ENCODE data around the gene DOK5.
"Not testable (repeated sequence)": the region's sequence is repeated elsewhere in the genome, so short reads cannot be mapped to it uniquely, and the experiment has no call there.

The DOK5 gene

GRCh38 chr20:54475334-54476168, at the start of gene DOK5:
TSS of gene DOK5 (plus strand) at chr20:54475593. CDS start at chr20:54475947, 354 bp downstream.
- DNase-seq (ENCODE audit: low spot score) = peak; percentile 60

- DNase-seq (ENCODE audit: low spot score) = peak; percentile 46
Observed at GRCh38 chr20:54429364-54429763, 46.0 kb upstream of the DOK5 start.

DNA sequence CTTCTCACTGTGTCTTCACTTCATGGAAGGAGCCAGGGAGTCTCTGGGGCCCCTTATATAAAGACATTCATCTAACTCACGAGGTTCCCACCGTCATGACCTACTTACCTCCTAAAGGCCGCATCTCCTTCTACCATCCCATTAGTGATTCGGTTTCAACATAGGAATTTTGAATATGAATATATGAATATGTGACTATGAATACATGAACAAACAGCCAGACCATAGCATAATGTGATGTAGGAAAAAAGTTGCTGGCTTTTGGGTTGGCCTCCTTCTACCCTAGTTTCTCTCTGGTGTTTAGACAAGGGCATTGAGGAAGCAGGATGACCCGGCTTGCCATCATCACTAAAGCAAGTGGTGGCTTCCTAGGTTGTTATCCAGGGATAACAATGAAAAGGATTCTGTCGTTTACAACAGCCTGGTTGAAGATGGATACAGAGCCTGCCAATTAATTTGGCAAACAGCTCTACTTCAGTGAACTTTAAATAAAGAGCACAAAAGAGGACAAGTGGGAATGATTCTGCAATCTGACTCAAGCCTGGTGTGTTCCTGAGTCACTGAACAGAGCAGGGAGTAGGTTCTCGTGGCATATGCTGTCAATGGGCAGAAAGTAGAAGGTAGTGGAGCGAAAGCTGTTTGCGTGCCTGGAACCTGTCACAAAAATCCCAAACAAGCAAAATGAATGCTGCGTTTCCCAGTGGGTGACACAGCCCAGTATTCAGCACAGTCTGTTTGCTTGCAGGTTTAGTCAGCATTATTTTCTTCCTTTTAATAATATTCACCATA, 44.0 kb upstream of the DOK5 start:
- peak; percentile 32 for DNase-seq (ENCODE audit: low spot score)

DNA sequence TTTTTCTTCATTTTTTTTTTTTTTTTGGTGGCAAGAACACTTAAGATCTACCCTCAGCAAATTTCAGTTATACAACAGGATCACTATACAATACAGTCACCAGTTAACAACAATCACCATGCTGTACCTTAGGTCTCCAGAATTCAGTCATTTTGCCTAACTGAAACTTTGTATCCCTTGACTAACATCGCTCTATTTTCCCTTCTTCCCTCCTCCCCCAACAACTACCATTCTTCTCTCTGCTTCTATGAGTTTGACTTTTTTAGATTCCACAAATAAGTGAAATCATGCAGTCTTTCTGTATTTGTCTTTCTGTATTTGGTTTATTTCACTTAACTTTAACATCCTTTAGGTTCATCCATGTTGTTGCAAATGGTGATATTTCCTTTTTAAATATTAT, 42.4 kb upstream of the DOK5 start:
- DNase-seq (ENCODE audit: low spot score) = no peak

DNA sequence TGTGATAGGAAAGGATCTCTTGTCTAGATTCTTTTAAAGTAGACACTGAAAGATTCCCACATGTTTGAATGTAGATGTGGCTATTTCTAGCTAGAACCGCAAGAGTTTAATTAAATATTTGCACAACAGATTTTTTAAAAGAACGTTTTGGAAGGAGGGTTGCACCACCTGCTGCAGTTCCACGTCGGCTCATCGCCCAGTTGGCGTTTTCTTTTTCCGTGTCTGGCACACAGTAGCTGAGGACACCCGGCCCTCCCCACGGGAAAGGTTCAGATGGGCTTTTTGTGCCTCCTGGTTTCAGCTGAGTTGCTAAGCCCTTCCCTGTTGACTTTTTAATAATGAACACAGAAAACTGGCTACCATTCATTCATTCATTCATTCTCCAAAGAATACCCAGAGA, 41.8 kb upstream of the DOK5 start:
- no peak for DNase-seq (ENCODE audit: low spot score)

DNA sequence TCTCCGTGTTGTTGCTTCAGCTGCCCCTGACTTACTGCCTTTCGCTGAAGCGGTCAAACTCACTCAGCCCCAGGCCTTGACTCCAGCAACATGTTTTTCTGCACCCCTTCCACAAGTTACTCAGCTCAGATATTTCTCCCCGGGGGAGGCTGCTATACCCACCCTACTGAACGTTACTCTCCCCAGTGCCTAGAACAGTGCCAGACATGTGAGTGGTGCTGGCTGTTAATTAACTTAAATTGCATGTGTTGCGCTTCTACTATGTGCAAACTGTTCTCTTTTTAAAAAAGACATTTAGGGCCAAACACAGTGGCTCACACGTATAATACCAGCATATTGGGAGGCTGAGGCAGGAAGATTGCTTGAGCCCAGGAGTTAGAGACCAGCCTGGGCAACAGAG, 41.2 kb upstream of the DOK5 start:
- no peak for DNase-seq (ENCODE audit: low spot score)

- DNase-seq (ENCODE audit: low spot score) = no peak
Observed at GRCh38 chr20:54435015-54435414, 40.4 kb upstream of the DOK5 start.

DNA sequence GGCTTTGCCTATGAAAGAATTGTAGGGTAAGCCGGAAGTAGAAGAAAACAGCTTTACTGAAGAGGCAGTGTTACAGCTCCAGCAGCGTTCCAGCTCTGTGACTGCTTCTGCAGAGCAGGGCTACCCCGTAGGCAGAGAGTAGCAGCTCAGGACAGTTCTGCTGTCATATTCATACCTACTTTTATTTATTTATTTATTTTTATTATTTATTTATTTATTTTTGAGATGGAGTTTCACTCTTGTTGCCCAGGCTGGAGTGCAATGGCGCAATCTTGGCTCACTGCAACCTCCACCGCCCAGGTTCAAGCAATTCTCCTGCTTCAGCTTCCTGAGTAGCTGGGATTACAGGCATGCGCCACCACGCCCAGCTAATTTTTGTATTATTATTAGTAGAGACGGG, 39.0 kb upstream of the DOK5 start:
- DNase-seq (ENCODE audit: low spot score) = not testable (repeated sequence)

- no peak for DNase-seq (ENCODE audit: low spot score)
Observed at GRCh38 chr20:54438166-54438565, 37.2 kb upstream of the DOK5 start.

- no peak for DNase-seq (ENCODE audit: low spot score)
Observed at GRCh38 chr20:54450207-54450606, 25.2 kb upstream of the DOK5 start.

DNA sequence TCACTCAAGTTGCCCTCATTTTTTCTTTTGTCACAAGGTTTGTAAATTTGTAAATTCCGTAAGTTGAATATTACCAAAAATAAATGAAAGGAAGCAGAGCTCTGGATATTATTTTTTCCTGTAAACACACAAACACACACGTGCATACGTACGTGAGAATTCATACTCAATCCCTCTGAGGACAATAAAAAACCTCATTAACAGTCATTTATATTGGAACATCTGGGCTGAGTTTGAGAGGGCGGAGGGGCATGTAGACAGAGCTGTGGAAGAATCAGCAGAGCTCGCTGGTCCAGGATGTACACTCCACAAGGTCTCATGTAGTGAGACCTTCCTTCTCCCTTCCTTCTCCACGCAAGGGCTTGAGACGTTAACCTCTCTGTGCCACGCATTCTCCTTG, 24.2 kb upstream of the DOK5 start:
- DNase-seq (ENCODE audit: low spot score) = no peak

DNA sequence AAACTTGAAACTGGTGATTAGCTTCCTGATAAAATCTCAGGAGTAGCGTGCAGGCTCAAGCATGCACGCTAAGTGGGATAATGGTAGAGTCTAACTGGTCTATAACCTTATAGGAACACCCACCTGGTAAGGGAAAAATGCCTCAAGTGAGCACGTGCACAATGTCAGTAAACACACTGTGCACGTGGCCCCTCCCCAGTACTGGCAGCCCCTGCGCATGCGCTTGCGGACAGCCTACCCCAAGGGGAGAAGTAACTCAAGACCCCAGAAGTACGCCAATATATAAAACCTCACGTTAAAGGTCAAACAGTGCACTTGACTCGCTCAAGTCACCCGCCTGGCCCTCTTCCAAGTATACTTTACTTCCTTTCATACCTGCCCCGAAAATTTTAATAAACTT, 23.1 kb upstream of the DOK5 start:
- DNase-seq (ENCODE audit: low spot score) = no peak

DNA sequence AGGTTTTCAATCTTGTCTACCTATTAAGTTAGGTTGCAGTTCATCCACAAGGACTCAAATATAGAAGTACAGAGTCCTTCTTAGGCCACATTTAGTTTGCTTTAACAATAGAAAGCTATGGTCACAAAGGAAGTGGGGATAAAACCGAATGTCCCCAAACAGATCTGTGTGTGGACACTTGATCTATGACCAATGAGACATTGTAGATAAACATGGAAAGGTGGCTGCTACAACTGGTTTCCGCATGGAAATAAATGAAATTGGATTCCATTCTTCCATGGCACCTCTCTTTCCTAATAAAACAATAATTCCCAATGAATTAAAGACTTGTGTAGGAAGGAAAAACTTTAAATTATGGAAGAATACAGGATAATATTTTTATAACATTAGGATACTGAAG, 20.4 kb upstream of the DOK5 start:
- no peak for DNase-seq (ENCODE audit: low spot score)

DNA sequence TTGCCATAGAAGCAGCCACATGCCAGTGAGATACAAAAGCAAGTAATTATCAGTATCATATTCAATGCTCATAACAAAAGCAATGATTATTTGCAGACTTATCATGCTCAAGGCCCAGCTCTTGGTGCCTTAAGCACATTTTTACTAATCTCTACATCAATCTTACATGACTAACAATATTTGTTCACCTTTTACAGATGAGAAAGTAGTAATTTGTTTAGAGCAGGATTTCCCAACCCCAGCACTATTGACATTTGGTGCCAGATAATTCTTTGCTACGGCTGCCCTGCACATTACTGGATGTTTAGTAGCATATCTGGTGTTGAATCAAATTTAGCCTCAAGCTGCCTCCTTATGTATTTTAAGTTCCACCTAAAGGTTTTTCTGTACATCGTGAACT, 19.0 kb upstream of the DOK5 start:
- DNase-seq (ENCODE audit: low spot score) = no peak

DNA sequence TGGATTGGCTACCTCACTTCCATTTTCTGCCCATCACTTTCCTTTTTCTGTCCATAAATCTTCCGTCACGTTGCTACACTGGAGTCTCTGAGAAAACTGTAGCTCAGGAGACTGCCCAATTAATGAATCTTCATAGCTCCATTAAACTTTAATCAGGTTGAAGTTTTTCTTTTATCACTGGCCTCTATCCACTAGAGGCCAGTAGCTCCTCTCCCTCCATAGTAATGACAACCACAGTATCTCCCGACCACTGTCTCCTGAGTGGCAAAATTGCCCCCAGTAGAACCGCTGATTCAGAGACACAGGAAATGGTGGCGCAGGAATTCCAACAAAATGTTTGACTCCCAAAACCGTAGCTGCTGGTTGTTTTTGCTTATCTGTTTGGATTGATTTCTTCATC, 18.4 kb upstream of the DOK5 start:
- no peak for DNase-seq (ENCODE audit: low spot score)

GRCh38 chr20:54458219-54458618, 17.2 kb upstream of the DOK5 start:
- no peak for DNase-seq (ENCODE audit: low spot score)

DNA sequence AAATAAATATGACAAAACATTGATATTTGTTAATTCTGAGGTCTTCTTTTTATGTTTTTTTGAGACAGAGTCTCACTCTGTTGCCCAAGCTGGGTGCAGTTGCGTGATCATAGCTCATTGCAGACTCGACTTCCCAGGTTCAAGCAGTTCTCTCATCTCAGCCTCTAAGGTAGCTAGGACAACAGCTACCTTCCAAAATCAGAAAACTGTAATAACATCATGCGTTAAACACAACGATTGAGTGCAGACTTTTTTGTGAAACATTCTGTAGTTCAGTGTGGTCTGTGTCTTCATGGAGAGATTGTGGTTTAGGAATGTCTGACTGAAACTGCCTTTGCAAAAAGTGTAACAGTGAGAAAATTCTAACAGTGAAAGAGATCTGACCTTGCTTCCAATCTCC, 16.1 kb upstream of the DOK5 start:
- DNase-seq (ENCODE audit: low spot score) = no peak

DNA sequence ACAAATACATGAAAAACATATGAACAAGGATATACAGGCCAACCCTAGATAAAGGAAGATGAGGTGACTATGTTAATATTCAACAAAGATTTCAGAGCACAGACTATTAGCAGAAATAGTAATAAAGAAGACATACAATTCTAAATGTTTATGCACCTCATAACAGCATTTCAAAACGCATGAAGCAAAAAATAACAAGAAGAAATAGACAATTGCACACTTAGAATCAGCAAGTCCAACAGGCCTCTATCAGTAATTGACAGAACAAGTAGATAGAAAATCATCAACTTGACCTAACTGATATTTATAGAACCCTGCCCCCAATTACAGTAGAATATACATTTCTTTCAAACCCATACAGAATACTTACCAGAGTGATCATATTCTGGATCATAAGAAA, 11.4 kb upstream of the DOK5 start:
- no peak for DNase-seq (ENCODE audit: low spot score)

DNA sequence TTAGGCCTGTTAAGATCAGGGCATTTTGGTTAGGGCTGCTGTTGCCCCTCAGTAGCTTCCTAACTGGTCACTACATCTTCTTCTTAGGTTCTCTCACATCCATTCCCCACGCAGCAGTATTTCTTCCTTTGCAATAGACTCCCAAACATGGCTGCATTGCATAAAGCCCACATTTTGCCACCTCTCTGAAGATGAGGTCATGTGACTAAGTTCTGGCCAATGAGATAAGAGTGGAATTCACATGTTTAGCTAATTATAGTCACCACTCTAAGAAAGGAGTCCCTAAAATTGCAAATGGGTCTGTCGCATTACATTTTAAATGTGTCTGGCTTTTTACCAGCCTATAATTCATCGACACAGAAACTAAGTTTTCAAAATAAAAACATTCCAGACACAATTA, 9.3 kb upstream of the DOK5 start:
- DNase-seq (ENCODE audit: low spot score) = no peak

DNA sequence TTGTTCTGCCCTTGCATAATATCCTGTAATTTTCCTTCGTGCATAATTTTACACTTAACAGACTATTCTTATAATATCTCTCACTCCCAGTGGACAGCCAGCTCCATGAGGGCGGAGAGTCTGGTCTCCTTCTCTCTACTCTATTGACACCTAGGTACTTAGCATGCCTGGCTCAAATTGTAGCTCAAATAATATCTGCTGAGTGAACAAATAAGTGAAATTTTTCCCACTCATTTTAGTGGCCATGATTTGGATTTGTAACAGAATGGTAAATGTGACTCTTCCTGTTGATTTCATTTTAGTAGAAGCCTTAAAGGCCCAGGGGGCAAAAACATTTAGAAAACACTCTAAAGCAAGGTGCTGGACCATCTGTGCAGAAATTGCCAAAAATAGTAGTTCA, 7.8 kb upstream of the DOK5 start:
- DNase-seq (ENCODE audit: low spot score) = no peak

- no peak for DNase-seq (ENCODE audit: low spot score)
Observed at GRCh38 chr20:54468082-54468481, 7.3 kb upstream of the DOK5 start.

- no peak for DNase-seq (ENCODE audit: low spot score)
Observed at GRCh38 chr20:54469293-54469692, 6.1 kb upstream of the DOK5 start.

DNA sequence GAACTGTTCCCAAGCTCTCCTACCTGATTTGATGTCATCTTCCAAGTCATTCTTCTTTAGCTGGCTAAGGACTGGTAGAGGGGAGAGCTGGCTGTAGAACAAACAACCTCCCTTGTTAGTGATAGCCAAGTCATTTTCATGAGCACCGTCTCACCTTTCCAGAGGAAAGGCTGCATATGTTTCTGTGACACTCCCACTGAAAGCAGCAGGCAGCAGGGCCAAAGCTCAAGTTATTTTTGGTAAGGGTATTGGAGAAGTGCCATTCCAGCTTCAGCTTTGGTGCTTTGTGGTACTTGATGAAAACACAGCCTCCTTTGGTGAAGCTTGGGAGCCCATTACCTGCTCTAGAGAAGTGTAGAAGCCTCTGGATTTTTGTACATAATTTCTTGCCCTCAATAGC, 5.4 kb upstream of the DOK5 start:
- DNase-seq (ENCODE audit: low spot score) = no peak

DNA sequence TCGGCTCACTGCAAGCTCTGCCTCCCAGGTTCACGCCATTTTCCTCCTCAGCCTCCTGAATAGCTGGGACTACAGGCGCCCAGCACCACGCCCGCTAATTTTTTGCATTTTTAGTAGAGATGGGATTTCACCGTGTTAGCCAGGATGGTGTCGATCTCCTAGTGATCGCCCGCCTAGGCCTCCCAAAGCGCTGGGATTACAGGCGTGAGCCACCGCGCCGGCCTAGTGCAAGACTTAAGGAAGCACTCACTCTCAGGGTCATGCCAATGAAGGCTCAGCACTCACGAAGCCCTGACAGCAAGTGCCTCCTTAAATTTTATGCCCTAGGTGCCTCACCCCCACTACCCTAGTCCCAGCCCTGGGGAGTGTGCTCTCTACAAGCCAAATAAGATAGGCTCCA, 4.7 kb upstream of the DOK5 start:
- DNase-seq (ENCODE audit: low spot score) = no peak
